Measurements from ENCODE around the gene MRTFB.

Gene MRTFB

DNA sequence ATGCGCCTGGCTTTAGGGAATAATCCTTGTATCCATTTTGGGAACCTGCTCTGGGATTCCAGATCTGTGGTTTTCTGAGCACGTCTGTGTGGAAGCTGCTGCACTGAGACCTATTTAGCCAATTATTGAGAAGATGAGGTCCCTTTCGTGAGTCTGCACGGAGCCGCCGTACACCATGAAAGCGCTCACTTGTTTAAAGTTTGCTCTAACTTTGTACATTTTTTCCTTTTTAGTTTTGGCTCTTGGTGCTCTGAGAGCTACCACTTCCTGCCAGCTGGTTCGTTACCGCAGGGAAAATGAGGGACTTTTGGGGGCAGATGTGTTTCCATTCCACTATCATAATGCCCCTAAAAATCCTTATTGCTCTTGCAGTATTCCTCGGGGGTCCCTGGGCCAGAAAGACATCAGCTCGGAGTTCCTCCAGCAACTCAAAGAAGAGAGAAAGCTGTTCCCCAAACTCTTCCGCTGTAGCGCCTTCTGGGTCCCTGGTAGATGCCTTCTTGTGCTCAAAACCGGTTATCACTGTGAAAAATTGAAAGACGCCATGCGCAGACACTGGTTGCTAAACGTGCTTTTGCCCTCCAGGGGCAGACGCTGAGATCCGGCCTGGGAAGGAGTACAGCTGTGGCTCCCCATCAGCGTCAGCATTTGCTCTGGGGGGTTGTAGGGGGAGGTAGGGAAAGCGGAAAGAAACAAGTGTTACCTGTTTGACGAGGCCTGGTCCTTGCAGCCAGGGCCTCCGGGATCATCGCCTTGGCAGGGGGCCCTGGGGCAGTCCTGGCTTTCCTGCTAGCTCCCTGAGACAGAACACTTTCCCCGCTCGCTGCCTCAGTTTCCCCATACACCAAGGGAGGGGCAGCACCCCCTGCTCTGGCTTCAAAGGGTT is 238.1 kb downstream of the MRTFB start:
- DNase-seq (ENCODE audit: low read depth): no peak

DNA sequence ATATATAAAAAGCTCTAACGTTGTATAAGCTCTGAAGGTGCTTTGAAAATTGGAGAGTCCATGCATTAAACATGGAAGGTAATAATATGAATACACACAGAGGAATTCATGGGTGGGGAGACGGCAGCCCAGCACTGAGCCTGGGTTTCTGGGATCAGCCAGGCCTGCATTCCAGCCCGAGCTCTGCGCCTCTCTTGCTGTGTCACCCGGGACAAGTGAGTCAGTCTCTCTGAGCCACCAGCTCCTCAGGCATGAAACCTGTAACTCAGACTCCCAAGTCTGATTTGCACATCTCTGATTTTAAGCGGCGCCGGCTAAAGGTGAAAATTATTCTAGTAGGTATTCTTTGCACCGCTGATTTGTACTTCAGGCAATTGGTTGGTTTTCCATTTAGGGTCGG is 238.8 kb downstream of the MRTFB start:
- DNase-seq (ENCODE audit: low read depth): no peak

DNA sequence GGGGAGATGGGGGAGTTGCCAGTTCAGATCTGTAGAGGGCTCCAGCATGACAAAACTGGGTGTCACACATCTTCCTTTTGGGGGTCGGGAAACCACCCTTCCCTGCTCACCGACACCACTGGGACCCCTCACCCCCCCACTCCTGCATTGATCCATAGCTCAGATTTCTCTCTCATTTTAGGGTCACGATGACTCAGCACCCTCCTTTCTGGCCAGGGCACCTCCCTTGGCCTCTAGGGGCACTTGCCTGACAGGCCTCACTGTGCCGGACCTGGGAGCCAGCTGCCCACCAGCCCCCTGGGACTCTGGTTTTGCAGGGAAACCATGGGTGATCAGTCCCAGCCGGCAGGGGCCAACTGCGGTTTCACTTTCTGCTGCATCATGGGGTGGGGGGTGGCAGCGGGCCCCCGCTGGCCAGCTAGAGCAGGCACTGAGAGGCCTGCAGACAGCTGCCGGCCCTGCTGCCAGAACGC is 239.4 kb downstream of the MRTFB start:
- DNase-seq (ENCODE audit: low read depth): no peak

DNA sequence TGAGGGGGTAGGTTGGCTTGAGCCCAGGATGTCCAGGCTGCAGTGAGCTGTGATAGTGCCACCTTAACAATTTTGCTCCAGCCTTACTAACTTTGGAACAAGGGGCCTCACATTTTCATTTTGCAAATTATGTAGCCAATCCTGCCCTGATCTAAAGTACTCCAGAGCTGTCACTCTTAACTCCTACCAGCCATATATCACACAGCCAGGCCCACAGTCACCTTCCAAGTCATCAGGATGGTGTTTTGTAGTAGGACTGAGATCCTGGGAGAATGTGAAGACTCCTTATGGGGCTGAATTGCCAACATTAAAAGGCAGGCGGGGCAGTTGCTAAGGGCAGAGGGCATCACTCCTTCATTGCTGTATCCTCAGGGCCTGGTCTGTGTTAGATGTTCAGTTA is 243.0 kb downstream of the MRTFB start:
- DNase-seq (ENCODE audit: low read depth): no peak

GRCh38 chr16:14315683-14316320 is 244.7 kb downstream of the MRTFB start:
- no peak for DNase-seq (ENCODE audit: low read depth)

Data from stimulated activated CD8-positive, alpha-beta memory T cell treated with anti-CD3 and anti-CD28 coated beads, Interleukin-12 subunit alpha, Interleukin-12 subunit beta, amount 100 ng/mL, for 4 hours (primary cell).